Caki2 (cell line): ENCODE measurements around the gene COX6A1. TPM values are rescaled to one million over a fixed set of nuclear protein-coding genes. Genes with fewer than 3 reads are reported as not detected.
A peak's percentile ranks its signal among the peaks of the same experiment; 100 is the strongest.

ENCODE experiments used
- DNase-seq: peaks from one replicate; pipeline ENCODE4 v3.0.0-alpha.2; 2015; ENCODE audit warnings: low read depth
- in situ Hi-C: cut with HindIII; loops from 2 replicates; pipeline ENCODE4 v1.10.0; 2016; ENCODE audit warnings: low sequenced_read_pairs, low pct_unique_long_range_greater_than_20kb, mixed read lengths
- total RNA-seq: library from RNA; depleted of rRNA; stranded (reverse); fragments of >200 nt; shearing (Covaris generic); gene quantifications from 2 replicates; pipeline ENCODE4 v1.2.3, GENCODE V29; 2014; ENCODE audit warnings: low replicate concordance; rRNA removed

Gene COX6A1
- 793 and 854 TPM in 2 replicates for total RNA-seq

GRCh38 chr12:120437735-120438494, at the start of gene COX6A1:
Gene COX6A1 (plus strand): TSS chr12:120438113. CDS start chr12:120438127, 14 bp downstream.
- DNase-seq: peak; percentile 96
- in situ Hi-C loops: no loop called here

- no peak for DNase-seq
- in situ Hi-C loops: no loop called here
Measured at GRCh38 chr12:120388691-120389481, 49.0 kb upstream of the COX6A1 start.

DNA sequence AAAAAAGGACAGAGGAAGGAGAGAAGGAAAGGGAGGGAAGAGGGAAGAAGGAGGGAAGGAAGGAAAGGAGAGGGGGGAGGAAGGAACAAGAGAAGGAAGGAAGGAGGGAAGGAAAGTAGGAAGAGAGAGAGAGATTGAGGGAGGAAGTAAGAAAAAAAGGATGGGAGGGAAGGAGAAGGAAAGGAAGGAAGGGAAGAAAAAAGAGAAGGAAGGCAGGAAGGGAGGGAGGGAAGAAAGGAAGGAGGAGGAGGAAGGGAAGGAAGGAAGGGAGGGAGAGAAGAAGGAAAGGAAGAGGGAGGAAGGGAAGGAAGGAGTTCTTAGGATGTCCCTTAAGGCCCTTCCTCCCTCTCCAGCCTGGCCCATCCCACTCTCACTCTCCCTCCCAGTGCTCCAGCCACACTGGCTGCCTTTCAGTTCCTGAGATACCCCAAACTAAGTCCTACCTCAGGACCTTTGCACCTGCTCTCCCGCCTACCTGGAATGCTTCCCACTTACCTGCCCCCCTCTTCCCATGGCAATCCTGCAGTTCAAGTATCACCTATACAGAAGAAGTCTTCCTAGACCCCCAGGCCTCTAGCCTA, 47.3 kb upstream of the COX6A1 start:
- DNase-seq: no peak
- in situ Hi-C loops: no loop called here

- DNase-seq: no peak
- in situ Hi-C loops: no loop called here
Measured at GRCh38 chr12:120394483-120395367, 43.2 kb upstream of the COX6A1 start.

DNA sequence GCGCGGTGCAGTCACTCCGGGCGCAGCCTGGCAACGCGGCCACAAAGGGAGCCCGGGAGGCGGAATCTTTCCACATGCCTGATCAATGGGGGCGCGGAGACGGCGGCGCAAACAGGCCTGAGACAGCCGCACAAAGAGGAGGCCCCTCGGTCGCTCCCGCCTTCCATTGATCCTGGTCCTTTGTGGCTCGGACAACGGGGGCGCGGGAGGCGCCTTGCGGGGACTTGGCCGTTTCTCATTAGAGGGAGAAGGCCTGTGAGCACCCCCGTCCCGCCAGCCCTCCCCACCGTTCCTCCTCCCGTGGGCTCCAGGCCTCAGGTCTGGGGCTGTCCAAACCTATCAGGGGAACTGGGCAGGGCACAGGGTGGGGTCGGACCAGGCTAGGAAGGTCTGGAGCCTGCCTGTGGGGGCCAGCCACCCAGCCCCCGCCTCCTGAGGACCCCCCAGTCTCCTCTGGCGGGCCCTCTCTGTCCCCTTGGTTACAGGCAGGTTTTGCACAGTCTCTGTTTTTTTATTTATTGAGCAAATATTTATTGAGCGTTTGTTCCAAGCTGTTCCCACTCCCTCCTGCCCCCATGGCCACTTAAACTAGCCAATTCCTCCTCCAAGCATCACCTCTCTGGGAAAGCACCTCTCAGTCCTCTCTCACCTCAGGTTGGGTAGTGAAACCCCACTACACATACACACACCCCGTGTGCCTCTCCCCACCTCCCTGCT, 39.9 kb upstream of the COX6A1 start:
- no peak for DNase-seq
- in situ Hi-C loops: no loop called here

GRCh38 chr12:120399531-120399930, 38.4 kb upstream of the COX6A1 start:
- in situ Hi-C loops: no loop called here

DNA sequence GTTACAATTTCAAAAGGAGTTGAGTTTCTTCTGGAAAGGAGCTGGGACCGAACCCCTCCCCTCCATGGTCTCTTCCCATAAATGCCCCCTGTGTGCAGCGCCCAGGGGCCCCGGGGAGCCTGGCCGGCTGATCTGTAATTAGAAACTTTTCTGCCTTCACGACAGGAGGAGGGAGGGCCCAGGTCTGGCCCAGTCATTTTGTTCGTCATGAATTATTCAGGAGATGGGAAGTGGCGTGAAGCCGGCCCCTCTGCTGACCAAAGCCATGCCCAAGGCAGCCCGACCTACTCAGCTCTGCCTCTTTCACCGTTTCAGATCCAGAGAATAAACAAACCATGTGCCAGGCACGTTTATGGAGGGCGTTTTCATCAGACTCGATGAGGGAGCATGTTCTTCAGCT, 35.7 kb upstream of the COX6A1 start:
- no peak for DNase-seq

More at GRCh38 chr12:120399531-120399930, 38.4 kb upstream of the COX6A1 start:
- no peak for DNase-seq

DNA sequence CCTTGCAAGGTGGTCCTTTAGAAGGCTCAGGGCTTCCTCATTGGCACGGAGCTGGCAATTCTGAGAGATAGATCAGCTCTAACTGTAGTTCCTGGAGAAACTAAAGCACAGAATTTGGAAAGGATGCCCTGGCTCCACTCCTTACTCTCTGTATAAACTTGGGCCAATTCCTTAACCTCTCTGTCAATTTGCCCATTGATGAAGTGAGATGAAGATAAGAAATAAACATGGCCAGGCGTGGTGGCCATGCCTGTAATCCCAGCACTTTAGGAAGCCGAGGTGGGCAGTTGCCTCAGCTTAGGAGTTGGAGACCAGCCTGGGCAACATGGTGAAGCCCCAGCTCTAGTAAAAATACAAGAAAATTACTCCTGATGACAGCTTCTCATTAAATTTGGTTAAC, 34.0 kb upstream of the COX6A1 start:
- in situ Hi-C loops: no loop called here
- no peak for DNase-seq

More for the DNA sequence above, 35.7 kb upstream of the COX6A1 start:
- in situ Hi-C loops: no loop called here

GRCh38 chr12:120404271-120404670, 33.6 kb upstream of the COX6A1 start:
- no peak for DNase-seq
- in situ Hi-C loops: no loop called here

GRCh38 chr12:120406069-120406468, 31.8 kb upstream of the COX6A1 start:
- in situ Hi-C loops: no loop called here

DNA sequence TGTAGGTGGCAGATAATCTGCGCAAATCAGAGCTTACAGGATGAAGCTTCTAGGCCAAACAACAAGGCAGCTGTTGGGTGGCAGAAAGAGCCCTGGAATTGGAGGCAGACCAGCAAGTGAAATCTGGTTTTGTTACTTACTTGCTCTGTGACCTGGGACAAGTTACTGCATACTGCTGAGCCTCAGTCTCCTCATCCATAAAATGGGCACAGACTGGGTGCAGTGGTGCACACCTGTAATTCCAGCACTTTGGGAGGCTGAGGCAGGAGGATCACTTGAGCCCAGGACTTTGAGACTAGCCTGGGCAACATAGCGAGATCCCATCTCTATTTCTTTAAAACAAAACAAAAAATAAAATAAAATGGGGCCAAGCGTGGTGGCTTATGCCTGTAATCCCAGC, 31.4 kb upstream of the COX6A1 start:
- in situ Hi-C loops: no loop called here
- no peak for DNase-seq

More at GRCh38 chr12:120406069-120406468, 31.8 kb upstream of the COX6A1 start:
- no peak for DNase-seq

DNA sequence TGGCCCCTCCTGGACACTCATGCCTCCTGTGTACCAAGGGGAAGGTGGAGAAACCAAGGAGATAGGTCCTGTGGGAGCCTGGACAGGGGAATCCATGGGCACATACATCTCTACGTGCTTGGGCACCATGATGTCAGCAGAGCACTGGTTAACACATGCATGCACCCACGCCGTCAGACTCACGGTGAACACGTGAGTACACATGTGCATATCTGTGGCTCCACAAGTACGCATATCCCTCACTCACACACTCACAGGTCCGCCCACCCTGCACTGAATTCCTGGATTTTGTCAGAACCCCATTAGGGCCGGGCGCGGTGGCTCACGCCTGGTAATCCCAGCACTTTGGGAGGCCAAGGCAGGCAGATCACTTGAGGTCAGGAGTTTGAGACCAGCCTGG, 29.1 kb upstream of the COX6A1 start:
- DNase-seq: no peak
- in situ Hi-C loops: no loop called here

DNA sequence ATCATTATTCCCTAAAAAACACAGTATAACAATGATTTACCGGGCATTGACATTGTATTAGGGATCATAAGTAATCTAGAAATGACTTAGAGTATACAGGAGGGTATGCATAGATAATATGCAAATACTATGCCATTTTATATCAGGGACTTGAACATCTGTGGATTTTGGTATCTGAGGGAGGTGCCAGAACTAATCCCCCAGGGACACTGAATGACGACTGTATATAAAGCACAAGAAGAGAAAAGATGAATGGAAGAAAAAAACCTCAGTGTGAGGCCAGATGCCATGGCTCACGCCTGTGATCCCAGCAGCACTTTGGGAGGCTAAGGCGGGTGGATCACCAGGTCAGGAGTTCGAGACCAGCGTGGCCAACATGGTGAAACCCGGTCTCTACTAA, 25.5 kb upstream of the COX6A1 start:
- DNase-seq: no peak
- in situ Hi-C loops: no loop called here

- DNase-seq: no peak
- in situ Hi-C loops: no loop called here
Measured at GRCh38 chr12:120413901-120414695, 23.8 kb upstream of the COX6A1 start.

GRCh38 chr12:120416490-120417216, 21.3 kb upstream of the COX6A1 start:
- in situ Hi-C loops: no loop called here
- no peak for DNase-seq

DNA sequence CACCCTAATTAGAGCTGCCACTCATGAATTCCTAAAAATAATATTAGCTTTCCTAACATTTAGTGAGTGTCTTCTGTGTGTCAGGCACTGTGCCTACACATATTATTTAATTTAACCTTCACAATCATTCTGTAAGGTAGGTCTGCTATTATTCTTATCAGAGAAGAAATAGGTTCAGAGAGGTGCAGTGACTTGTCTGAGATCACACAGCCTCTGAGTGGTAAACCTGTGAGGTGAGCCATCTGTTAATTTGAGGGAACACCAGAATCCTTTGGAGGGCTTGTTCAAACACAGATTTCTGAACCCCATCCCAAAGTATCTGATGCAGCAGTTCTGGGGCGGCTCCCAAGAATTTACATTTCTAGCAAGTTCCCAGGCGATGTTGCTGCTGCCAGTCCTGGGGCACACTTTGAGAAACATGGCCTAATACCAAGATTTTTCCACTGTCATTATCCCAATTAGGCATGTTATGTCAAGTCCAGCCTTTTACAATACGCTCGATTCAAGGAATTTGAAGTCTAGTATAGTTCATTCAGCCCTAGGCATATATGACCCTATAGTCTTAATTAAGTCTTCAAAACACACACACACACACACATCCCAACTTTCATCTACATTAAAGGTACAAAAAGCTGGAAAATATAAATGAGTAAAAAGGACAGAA, 19.9 kb upstream of the COX6A1 start:
- no peak for DNase-seq
- in situ Hi-C loops: no loop called here
